PC-9 (cell line): ENCODE data around the gene PLD5.

ENCODE experiments used
- CTCF ChIP-seq: fragments of 200-600 bp; sonication (generic); conservative IDR thresholded peaks from 2 replicates; pipeline ENCODE4 v1.6.1; 2017; ENCODE audit warnings: mixed run types, antibody characterized with exemption, mild to moderate bottlenecking, moderate library complexity
- EZH2 ChIP-seq: fragments of 200-600 bp; sonication (generic); IDR thresholded peaks from 2 replicates; pipeline ENCODE4 v1.8.0; 2017; ENCODE audit warnings: antibody characterized with exemption, low read depth

DNA sequence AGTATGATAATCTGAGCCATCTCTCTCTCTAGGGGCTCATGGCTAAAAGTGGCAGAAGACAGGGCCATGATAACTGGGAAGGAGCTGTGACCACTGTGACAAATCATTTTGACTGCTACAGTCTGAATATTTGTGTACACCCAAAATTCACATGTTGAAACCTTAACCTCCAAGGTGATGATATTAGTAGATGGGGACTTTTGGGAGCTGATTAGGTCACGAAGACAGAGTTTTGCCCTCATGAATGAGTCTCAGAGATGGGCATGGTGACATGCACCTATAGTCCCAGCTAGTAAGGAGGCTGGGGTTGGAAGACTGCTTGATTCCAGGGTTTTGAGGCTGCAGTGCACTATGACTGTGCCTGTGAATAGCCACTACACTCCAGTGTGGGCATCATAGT lies 174.9 kb downstream of the PLD5 start:
- TF ChIP-seq CTCF (no peak), EZH2 (no peak)
